HK-2 (cell line): ENCODE measurements around the gene ALOX15B.

Source experiments
- DNase-seq: peaks from one replicate; pipeline ENCODE4 v3.0.0-alpha.2; 2018; ENCODE audit not compliant: unreplicated experiment

The ALOX15B gene

DNA sequence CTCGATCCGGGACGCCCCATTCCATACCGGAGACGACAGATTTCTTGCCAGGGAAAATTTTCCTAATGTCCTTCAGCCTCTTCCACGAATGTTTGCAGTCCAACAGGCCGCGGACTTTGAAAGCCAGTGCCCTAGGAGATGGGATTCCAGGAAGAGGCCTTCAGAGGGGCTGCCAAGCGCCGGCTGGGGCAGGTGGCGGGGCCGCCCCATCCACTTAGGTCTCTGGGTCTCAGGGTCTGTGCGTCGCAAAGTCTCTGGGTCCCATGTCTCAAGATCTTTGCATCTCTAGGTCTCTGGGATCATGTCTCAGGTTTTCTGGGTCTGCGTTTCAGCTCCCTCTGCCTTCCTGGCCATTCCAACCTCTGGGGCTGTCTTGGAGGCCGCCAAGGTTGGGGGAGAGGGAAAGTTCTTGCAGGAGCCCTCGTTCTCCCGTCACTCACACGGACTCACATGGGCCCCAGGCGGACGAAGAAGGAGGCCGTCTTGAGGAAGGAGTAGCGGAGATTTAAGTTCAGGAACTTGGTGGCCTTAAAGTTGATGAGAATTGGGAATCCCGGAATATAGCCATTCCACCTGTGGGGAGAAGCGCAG, 41.4 kb downstream of the ALOX15B start:
- no peak for DNase-seq

DNA sequence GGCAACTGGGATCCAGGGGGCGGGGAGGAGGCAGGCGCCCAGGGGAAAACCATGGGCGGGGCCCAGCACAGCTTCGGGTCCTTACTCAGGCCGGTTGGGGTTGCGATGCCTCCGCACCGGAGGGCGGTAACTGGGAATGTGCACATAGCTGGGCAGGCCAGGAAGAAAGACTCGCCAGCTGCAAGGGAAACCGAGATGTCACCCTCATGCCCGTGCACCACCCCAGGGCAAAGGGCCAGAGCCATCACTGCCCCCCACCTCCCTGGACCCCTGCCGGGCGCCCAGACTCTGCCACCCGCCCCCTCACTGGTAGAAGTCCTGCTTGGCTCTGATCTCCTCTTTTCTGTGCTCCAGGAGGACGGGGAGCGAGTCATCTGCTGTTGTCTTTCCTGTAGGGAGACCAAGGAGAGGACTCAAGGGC, 42.0 kb downstream of the ALOX15B start:
- no peak for DNase-seq

DNA sequence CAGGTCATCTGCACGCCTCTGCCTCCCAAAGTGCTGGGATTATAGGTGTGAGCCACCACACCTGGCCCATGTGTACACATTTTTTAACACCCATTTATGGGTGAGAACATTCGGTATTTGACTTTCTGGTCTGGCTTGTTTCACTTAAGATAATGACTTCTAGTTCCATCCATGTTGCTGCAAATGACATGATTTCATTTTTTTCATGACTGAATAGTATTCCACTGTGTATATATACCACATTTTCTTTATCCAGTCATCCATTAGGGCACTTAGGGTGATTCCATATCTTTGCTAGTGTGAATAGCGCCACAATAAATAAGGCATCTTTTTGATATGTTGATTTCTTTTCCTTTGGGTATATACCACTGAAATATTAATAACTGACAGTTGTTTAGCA, 43.0 kb downstream of the ALOX15B start:
- DNase-seq = no peak

DNA sequence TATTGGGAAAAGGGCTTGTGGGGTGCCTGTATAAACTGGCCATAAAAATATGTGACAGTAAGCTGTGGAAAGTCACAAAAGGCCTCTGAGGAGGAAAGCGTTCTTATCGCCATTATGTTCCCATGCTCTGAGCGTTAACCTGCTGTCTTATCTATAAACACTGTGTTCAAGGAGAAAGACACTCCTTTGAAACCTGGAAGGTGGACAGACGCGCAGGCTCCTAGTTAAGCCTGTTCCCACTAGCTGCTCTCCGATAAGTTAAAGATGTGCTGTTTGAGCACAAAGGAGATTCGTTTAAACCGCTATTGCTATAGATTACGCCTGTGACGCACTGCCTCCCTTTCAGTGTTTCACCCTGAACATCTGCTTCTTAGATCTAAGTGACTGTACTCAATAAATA, 43.4 kb downstream of the ALOX15B start:
- DNase-seq = no peak

DNA sequence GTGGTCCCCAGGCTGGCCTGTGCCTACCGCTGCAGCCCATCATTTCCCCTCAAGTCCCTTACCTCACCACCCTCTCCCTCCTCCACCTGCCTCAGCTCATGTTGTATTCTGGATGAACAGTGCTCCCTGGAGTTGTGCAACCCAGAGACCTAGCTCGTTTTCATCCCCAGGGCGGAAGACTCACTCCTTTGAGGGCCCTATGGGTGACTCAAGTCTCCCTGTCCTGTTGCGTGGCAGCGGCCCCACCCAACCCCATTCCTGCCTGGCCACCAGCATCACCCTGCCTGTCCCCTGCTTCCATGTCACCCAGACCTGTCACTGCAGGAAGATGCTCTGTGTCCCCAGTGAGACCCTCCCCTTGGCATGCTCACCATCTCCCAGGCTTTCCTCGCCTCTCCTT, 45.4 kb downstream of the ALOX15B start:
- DNase-seq = no peak

DNA sequence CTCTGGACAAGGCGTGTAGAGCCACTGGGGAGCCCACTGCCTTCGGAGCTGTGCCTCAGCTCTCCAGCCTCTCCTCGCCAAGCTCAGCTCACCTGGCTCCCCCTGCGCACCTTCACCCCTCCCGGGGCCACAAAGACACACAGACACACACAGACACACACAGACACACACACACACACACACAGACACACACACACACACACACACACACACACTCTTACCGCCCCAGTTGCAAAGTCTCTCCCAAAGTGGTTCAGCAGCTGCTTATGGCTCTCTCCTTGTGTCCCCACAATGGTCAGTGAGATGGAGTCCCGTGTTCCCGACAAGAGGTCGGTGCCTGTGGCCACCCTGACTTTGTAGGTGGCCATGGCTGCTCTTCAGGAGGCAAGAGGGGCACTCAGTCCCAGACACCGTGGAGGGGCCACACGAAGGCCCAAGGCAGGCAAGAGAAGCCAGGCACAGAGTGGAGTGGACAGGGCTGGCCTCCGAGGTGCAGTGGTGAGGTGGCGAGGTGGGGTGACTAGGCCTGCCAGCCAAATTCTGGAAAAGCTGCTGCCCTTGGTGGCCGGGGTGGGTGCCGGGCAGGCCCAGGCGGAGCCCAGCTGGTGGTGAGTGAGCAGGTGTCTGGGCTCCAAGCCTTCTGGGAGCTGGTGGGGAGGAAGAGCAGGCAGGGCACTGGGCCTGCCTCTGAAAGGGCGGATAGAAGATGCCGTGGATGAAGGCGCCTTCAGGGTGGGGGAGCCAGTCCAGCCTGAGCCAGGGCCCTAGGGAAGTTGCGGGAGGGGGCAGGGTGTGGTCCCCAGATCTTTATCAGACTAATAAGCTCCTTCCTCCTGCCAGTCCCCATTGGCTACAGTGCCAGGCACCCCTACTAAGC, 48.5 kb downstream of the ALOX15B start, which contains the start of gene ALOX12B:
Gene ALOX12B, minus strand, starts transcription at position 642 of the 877 bp plus-strand sequence. Its CDS starts 274 bp downstream, at position 368.
- no peak for DNase-seq

DNA sequence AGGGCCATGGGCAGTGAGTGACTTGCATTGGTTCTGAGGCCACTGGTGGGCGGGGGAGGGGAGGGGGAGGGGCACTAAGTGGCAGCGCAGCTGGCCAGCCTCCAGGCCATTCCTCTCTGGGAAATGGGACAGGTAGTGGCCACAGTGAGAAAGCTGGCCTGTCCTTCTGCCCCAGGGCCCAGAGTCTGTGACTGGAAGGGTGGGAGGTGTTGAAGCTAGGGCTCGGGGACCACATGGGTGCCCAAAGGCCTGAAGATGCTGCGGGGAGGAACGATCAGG, 49.0 kb downstream of the ALOX15B start:
- DNase-seq = no peak

DNA sequence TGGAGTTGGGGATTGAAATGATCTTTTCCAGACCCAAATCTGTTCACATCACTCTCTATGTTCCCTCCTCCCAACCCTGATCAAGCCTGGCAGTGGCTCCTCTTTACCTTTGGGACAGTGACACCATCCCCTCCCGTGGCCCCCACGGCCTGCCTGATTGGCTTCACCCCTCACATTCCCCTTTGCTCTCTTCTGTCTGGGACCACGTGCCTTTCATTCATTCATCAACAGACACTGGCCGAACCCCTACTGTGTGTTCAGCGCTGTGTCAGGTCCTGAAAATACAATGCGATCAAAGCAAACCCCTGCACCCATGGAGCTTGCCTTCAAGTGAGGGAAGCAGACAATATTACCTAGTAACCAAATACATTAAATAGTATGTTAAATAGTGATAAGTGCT, 50.9 kb downstream of the ALOX15B start:
- DNase-seq = no peak

DNA sequence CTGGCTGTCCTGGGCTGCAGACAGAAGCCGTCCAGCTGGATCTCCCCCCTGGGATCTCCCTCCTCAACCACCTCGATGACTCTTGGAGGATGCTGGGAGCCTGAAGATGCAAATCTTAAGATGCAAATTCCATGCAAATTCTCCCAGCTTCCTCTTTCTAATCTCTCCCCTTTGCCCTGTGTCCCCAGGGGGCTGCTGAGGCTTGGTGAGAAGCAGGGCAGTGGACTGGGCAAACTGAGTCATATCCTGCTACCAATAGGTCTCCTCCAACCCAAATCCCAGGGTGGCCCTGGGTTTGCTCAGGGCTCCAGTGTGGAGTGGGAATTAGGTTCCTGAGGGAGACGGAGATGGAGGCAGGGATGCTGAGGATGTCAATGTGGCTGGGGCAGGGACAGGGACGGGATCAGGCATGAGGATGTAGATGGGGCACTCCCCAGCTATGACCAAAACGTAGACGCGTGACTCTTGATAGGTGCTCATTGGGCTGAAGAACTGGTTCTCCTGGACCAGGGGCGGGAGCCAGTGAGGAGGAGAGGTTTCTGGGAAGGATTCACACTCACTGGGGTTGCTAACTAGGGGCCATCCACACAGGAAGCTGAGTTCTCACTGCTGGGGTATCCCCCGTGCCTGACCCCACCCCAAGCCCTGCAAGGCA, 52.3 kb downstream of the ALOX15B start:
- no peak for DNase-seq

DNA sequence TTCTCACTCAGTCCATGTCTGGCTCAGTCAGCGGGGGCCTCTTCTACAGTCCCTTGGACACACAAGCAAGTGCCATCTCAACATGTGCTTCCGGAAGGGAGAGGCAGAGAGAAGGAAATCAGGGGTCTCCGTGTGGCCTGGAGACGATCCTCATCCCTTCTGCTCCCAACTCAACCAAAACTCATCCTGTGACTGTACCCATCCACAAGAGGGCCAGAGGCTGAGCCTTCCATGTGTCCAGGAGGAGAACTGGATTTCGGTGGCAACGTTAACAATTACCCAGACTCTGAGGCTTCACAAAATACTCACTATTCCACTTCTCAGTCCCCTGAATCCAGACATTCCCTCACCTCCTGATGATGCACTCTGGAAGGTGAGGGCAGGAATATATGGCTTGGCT, 56.5 kb downstream of the ALOX15B start:
- DNase-seq = no peak

DNA sequence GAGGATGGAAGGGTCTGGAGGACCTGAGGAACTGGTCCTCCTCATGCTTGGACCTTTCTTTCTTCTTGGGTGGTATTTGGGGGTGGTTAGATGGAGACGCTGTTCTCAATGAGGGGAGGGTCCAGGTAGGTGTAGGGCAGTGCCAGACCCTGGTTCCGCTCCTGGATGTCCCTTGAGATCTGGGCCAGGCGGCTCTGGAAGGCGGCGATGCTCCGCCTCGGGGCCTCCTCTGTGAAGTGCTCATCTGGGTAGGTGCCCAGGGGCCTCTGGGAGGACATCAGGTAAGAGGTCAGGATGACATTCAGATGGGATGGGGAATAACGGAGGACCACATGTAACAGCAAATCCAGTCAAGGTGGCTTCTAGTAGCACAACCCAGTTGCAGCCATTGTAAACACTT, 57.7 kb downstream of the ALOX15B start:
- DNase-seq = no peak
